Measurements from ENCODE around the gene CCDC83. TPM values are rescaled to one million over a fixed set of nuclear protein-coding genes. Genes with fewer than 3 reads are reported as not detected.
"Not testable (repeated sequence)": the region's sequence is repeated elsewhere in the genome, so short reads cannot be mapped to it uniquely, and the experiment has no call there.

The CCDC83 gene
- polyA plus RNA-seq, 3 donors, result not detected

GRCh38 chr11:85829172-85829571 is 26.0 kb upstream of the CCDC83 start:
- H3K27ac ChIP-seq (ENCODE audit: low read depth, low read length), result no peak overlapping the region
- 97 to 99% (median 97%) methylated on average over 2 of the region's 2 CpGs for WGBS, 3 donors

- H3K27ac ChIP-seq (ENCODE audit: low read depth, low read length), result no peak overlapping the region
Measured at GRCh38 chr11:85831050-85831449, 24.1 kb upstream of the CCDC83 start.

- no peak overlapping the region for H3K27ac ChIP-seq (ENCODE audit: low read depth, low read length)
- 92 to 95% (median 92%) methylated on average over 1 of the region's 1 CpG for WGBS, 3 donors
Measured at GRCh38 chr11:85835263-85835662, 19.9 kb upstream of the CCDC83 start.

GRCh38 chr11:85835729-85836128 is 19.5 kb upstream of the CCDC83 start:
- 68 to 84% (median 76%) methylated on average over 3 of the region's 3 CpGs for whole genome bisulfite sequencing, 3 donors
- H3K27ac ChIP-seq (ENCODE audit: low read depth, low read length), result no peak overlapping the region

- H3K27ac ChIP-seq (ENCODE audit: low read depth, low read length), result not testable (repeated sequence)
Measured at GRCh38 chr11:85840932-85841331, 14.3 kb upstream of the CCDC83 start.

- 94 to 98% (median 97%) methylated on average over 3 of the region's 3 CpGs for WGBS, 3 donors
- H3K27ac ChIP-seq (ENCODE audit: low read depth, low read length), result no peak overlapping the region
Measured at GRCh38 chr11:85843929-85844328, 11.3 kb upstream of the CCDC83 start.

- WGBS, 3 donors, result 52 to 62% (median 57%) methylated on average over 2 of the region's 2 CpGs
Measured at GRCh38 chr11:85844439-85845123, 10.6 kb upstream of the CCDC83 start.

GRCh38 chr11:85845124-85845631 is 10.0 kb upstream of the CCDC83 start:
- H3K27ac ChIP-seq (ENCODE audit: low read depth, low read length), result no peak overlapping the region
- 96 to 100% (median 98%) methylated on average over 1 of the region's 1 CpG for WGBS, 3 donors

More at GRCh38 chr11:85844439-85845123, 10.6 kb upstream of the CCDC83 start:
- H3K27ac ChIP-seq (ENCODE audit: low read depth, low read length), result no peak overlapping the region

GRCh38 chr11:85847436-85847835 is 7.7 kb upstream of the CCDC83 start:
- no peak overlapping the region for H3K27ac ChIP-seq (ENCODE audit: low read depth, low read length)

- no peak overlapping the region for H3K27ac ChIP-seq (ENCODE audit: low read depth, low read length)
- 95 to 98% (median 95%) methylated on average over 3 of the region's 3 CpGs for WGBS, 3 donors
Measured at GRCh38 chr11:85848006-85848405, 7.2 kb upstream of the CCDC83 start.

- WGBS, 3 donors, result 93 to 96% (median 93%) methylated on average over 2 of the region's 2 CpGs
Measured at GRCh38 chr11:85848556-85848955, 6.6 kb upstream of the CCDC83 start.

GRCh38 chr11:85852754-85853153 is 2.4 kb upstream of the CCDC83 start:
- H3K27ac ChIP-seq (ENCODE audit: low read depth, low read length), result not testable (repeated sequence)
- 97 to 98% (median 98%) methylated on average over 8 to 33 of the region's 33 CpGs for WGBS, 3 donors

More at GRCh38 chr11:85848556-85848955, 6.6 kb upstream of the CCDC83 start:
- H3K27ac ChIP-seq (ENCODE audit: low read depth, low read length), result no peak overlapping the region

- WGBS, 3 donors, result 95 to 97% (median 96%) methylated on average over 6 of the region's 7 CpGs
- H3K27ac ChIP-seq (ENCODE audit: low read depth, low read length), result not testable (repeated sequence)
Measured at GRCh38 chr11:85853541-85853940, 1.6 kb upstream of the CCDC83 start.

GRCh38 chr11:85854212-85854556 is 999 bp upstream of the CCDC83 start:
- H3K27ac ChIP-seq (ENCODE audit: low read depth, low read length), result no peak overlapping the region
- WGBS, 3 donors, result 7 to 32% (median 10%) methylated on average over 7 of the region's 7 CpGs

- no peak overlapping the region for H3K27ac ChIP-seq (ENCODE audit: low read depth, low read length)
- WGBS, 3 donors, result 1% methylated on average over 55 to 62 of the region's 62 CpGs
Measured at GRCh38 chr11:85854557-85855340, 434 bp upstream of the CCDC83 start.

GRCh38 chr11:85857098-85857497 is 1.9 kb downstream of the CCDC83 start:
- 88 to 97% (median 95%) methylated on average over 10 of the region's 10 CpGs for WGBS, 3 donors
- H3K27ac ChIP-seq (ENCODE audit: low read depth, low read length), result no peak overlapping the region

- H3K27ac ChIP-seq (ENCODE audit: low read depth, low read length), result not testable (repeated sequence)
Measured at GRCh38 chr11:85859541-85859940, 4.4 kb downstream of the CCDC83 start.

- WGBS, 3 donors, result 18 to 32% (median 25%) methylated on average over 1 of the region's 1 CpG
- H3K27ac ChIP-seq (ENCODE audit: low read depth, low read length), result no peak overlapping the region
Measured at GRCh38 chr11:85863855-85864254, 8.7 kb downstream of the CCDC83 start.

- 84 to 88% (median 85%) methylated on average over 1 of the region's 1 CpG for WGBS, 3 donors
Measured at GRCh38 chr11:85866137-85866827, 11.1 kb downstream of the CCDC83 start.

More at GRCh38 chr11:85866137-85866827, 11.1 kb downstream of the CCDC83 start:
- no peak overlapping the region for H3K27ac ChIP-seq (ENCODE audit: low read depth, low read length)

Data from adipose tissue (tissue), 3 donors.